ENCODE measurements around the gene SFRP2.

Gene SFRP2

GRCh38 chr4:153788413-153789276 lies at the start of gene SFRP2:
TSS of gene SFRP2 (minus strand) at chr4:153789083. CDS start at chr4:153788835, 248 bp downstream.
- H3K4me3 ChIP-seq (ENCODE audit: low read depth, low read length): no peak within 1 kb of the TSS
- TF ChIP-seq POLR2A (IDR thresholded peaks at IDR 0.05; ENCODE audit: extremely low read depth, insufficient read length): no peak
- TF ChIP-seq CTCF (IDR thresholded peaks at IDR 0.05; ENCODE audit: low read depth, low read length): no peak
- TF ChIP-seq, protein P1, sequence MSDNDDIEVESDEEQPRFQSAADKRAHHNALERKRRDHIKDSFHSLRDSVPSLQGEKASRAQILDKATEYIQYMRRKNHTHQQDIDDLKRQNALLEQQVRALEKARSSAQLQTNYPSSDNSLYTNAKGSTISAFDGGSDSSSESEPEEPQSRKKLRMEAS (IDR thresholded peaks at IDR 0.05; ENCODE audit: low read depth, low read length): no peak
- TF ChIP-seq MYC (IDR thresholded peaks at IDR 0.05; ENCODE audit: low read depth, low read length): no peak

GRCh38 chr4:153838564-153838963 lies 49.7 kb upstream of the SFRP2 start:
- no peak overlapping the region for H3K4me3 ChIP-seq (ENCODE audit: low read depth, low read length)
- no peak for TF ChIP-seq CTCF (IDR thresholded peaks at IDR 0.05; ENCODE audit: low read depth, low read length)
- TF ChIP-seq, protein P1 (IDR thresholded peaks at IDR 0.05; ENCODE audit: low read depth, low read length): no peak
- no peak for TF ChIP-seq POLR2A (IDR thresholded peaks at IDR 0.05; ENCODE audit: extremely low read depth, insufficient read length)
- TF ChIP-seq MYC (IDR thresholded peaks at IDR 0.05; ENCODE audit: low read depth, low read length): no peak
- DNase-seq (ENCODE audit: low read depth): no peak

More at GRCh38 chr4:153788413-153789276, at the start of gene SFRP2:
- no peak for DNase-seq (ENCODE audit: low read depth)

GRCh38 chr4:153834901-153835300 lies 46.0 kb upstream of the SFRP2 start:
- H3K4me3 ChIP-seq (ENCODE audit: low read depth, low read length): no peak overlapping the region
- no peak for TF ChIP-seq POLR2A (IDR thresholded peaks at IDR 0.05; ENCODE audit: extremely low read depth, insufficient read length)
- TF ChIP-seq CTCF (IDR thresholded peaks at IDR 0.05; ENCODE audit: low read depth, low read length): no peak
- no peak for TF ChIP-seq MYC (IDR thresholded peaks at IDR 0.05; ENCODE audit: low read depth, low read length)
- TF ChIP-seq, protein P1 (IDR thresholded peaks at IDR 0.05; ENCODE audit: low read depth, low read length): no peak
- DNase-seq (ENCODE audit: low read depth): no peak

GRCh38 chr4:153832720-153833287 lies 43.9 kb upstream of the SFRP2 start:
- no peak overlapping the region for H3K4me3 ChIP-seq (ENCODE audit: low read depth, low read length)
- DNase-seq (ENCODE audit: low read depth): no peak
- TF ChIP-seq, protein P1 (IDR thresholded peaks at IDR 0.05; ENCODE audit: low read depth, low read length): no peak
- TF ChIP-seq MYC (IDR thresholded peaks at IDR 0.05; ENCODE audit: low read depth, low read length) (no peak), POLR2A (IDR thresholded peaks at IDR 0.05; ENCODE audit: extremely low read depth, insufficient read length) (no peak), CTCF (IDR thresholded peaks at IDR 0.05; ENCODE audit: low read depth, low read length) (no peak)

GRCh38 chr4:153832054-153832453 lies 43.2 kb upstream of the SFRP2 start:
- TF ChIP-seq POLR2A (IDR thresholded peaks at IDR 0.05; ENCODE audit: extremely low read depth, insufficient read length) (no peak), CTCF (IDR thresholded peaks at IDR 0.05; ENCODE audit: low read depth, low read length) (no peak), MYC (IDR thresholded peaks at IDR 0.05; ENCODE audit: low read depth, low read length) (no peak)
- TF ChIP-seq, protein P1 (IDR thresholded peaks at IDR 0.05; ENCODE audit: low read depth, low read length): no peak
- DNase-seq (ENCODE audit: low read depth): no peak
- no peak overlapping the region for H3K4me3 ChIP-seq (ENCODE audit: low read depth, low read length)
